ENCODE results near the gene SLC41A2. TPM values are rescaled to one million over a fixed set of nuclear protein-coding genes. Genes with fewer than 3 reads are reported as not detected.

SLC41A2 gene
- polyA plus RNA-seq, 1 experiment: 1.2 TPM

- ChIA-PET POLR2A (no interaction called here), CTCF (no interaction called here)
- no peak overlapping the region for H3K4me3 ChIP-seq (ENCODE audit: low read depth, low read length)
- H3K36me3 ChIP-seq (ENCODE audit: control insufficient read depth, insufficient read depth, low read length): no peaks in the 10 kb centered on the region
- TF ChIP-seq CTCF (IDR thresholded peaks at IDR 0.05; ENCODE audit: insufficient read depth, low read depth, low read length): no peak
- H3K27me3 ChIP-seq (ENCODE audit: control insufficient read depth, insufficient read depth, low read length): peaks cover 4% of the 10 kb centered on the region; the same call in 1 of the 2 replicates
- no peak for DNase-seq (ENCODE audit: low read depth)
These were observed 2.4 kb upstream of the SLC41A2 start for GRCh38 chr12:104960464-104960863.

DNA sequence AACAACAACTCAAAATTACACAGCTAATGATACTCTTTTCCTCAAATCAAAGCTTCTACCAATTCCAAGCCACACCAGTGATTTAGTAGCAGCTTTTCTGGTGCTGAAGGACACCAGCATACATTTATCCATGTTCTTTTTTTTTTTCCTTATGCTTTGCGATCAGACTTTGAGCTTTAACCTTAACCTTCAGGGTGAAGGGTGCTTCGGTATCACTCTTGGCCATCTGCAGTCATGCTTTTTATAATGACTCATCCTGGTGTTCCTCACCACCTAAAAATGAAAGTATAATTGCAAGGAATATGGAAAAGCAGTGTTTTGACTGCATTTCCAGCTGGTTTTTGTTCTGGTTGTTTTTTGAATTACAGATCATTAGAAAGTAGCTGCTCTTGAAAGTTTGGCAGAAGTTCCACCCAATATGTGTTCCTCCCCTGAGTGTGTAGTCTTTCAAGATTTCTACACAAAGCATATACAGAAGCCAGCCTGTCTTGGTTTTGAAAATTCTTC is 1.3 kb upstream of the SLC41A2 start:
- peak; percentile 17 for DNase-seq (ENCODE audit: low read depth)
- ChIA-PET POLR2A (interaction anchor here (0.7 kb wide), 1 partner anchor 209 kb away, joined by 4 read pairs; no protein-coding TSS in a partner anchor), CTCF (interaction anchor here (0.6 to 3.7 kb wide), 6 partner anchors 8 to 86 kb away, joined by 3 to 18 read pairs (median 4); no protein-coding TSS in a partner anchor)
- H3K36me3 ChIP-seq (ENCODE audit: control insufficient read depth, insufficient read depth, low read length): no peaks in the 10 kb centered on the region
- peaks cover 2% of the 10 kb centered on the region for H3K27me3 ChIP-seq (ENCODE audit: control insufficient read depth, insufficient read depth, low read length)
- H3K4me3 ChIP-seq (ENCODE audit: low read depth, low read length): no peak overlapping the region
- TF ChIP-seq CTCF (IDR thresholded peaks at IDR 0.05; ENCODE audit: insufficient read depth, low read depth, low read length): no peak

- no peak for TF ChIP-seq CTCF (IDR thresholded peaks at IDR 0.05; ENCODE audit: insufficient read depth, low read depth, low read length)
- Histone ChIP-seq H3K36me3 (ENCODE audit: control insufficient read depth, insufficient read depth, low read length) (no peaks in the 10 kb centered on the region), H3K27me3 (ENCODE audit: control insufficient read depth, insufficient read depth, low read length) (peaks cover 1% of the 10 kb centered on the region), H3K4me3 (ENCODE audit: low read depth, low read length) (peak overlapping the region; percentile 88)
- ChIA-PET CTCF (interaction anchor here (1.0 to 3.7 kb wide), 5 partner anchors 9 to 33 kb away, joined by 3 to 18 read pairs (median 4); no protein-coding TSS in a partner anchor), POLR2A (interaction anchor here (0.7 kb wide), 1 partner anchor 209 kb away, joined by 4 read pairs; no protein-coding TSS in a partner anchor)
- DNase-seq (ENCODE audit: low read depth): no peak
These were observed 780 bp upstream of the SLC41A2 start for GRCh38 chr12:104958805-104959334.

GRCh38 chr12:104957719-104958000 is 430 bp downstream of the SLC41A2 start:
- ChIA-PET CTCF (interaction anchor here (1.7 to 3.7 kb wide), 2 partner anchors 10 to 19 kb away, joined by 5 to 18 read pairs; no protein-coding TSS in a partner anchor), POLR2A (no interaction called here)
- no peak for TF ChIP-seq CTCF (IDR thresholded peaks at IDR 0.05; ENCODE audit: insufficient read depth, low read depth, low read length)
- no peaks in the 10 kb centered on the region for H3K36me3 ChIP-seq (ENCODE audit: control insufficient read depth, insufficient read depth, low read length)
- H3K27me3 ChIP-seq (ENCODE audit: control insufficient read depth, insufficient read depth, low read length): peaks cover 6% of the 10 kb centered on the region
- no peak for DNase-seq (ENCODE audit: low read depth)
- peak overlapping the region; percentile 88 for H3K4me3 ChIP-seq (ENCODE audit: low read depth, low read length)

DNA sequence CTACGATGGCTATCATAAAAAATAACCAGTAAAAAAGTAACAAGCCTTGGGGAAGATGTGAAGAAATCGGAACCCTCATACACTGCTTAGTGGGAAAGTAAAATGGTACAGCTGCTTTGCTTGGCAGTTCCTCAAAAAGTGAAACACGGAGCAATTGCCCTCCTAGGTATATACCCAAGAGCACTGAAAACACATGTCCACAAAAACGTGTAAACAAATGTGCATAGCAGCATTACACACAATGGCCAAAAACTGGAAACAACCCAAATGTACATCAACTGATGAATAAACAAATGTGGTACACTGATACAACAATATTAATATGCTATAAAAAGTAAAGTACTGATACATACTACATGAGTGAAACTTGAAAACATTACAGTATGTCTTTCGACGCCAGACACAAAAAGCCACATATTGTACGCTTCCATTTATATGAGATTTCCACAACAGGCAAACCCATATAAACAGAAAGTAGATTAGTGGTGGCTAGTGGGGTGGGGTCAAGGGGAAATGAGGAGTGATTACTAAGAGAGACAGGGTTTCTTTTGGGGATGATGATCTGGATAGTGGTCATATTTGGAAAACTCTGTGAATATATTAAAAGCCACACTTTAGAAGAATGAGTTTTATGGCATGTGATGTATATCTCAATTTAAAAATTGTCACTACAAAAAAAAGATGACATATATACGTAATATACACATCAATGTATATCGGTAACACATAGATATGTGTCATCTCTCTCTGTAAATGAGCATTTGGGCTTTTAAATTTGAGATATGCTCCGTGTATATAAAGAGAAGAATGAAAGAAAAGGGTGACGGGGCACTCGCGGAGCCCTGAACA is 996 bp downstream of the SLC41A2 start:
- H3K36me3 ChIP-seq (ENCODE audit: control insufficient read depth, insufficient read depth, low read length): no peaks in the 10 kb centered on the region
- no peak for DNase-seq (ENCODE audit: low read depth)
- ChIA-PET POLR2A (no interaction called here), CTCF (interaction anchor here (3.7 kb wide), 1 partner anchor 11 kb away, joined by 18 read pairs; no protein-coding TSS in a partner anchor)
- H3K4me3 ChIP-seq (ENCODE audit: low read depth, low read length): peak overlapping the region; percentile 88
- no peak for TF ChIP-seq CTCF (IDR thresholded peaks at IDR 0.05; ENCODE audit: insufficient read depth, low read depth, low read length)
- peaks cover 6% of the 10 kb centered on the region for H3K27me3 ChIP-seq (ENCODE audit: control insufficient read depth, insufficient read depth, low read length)

Data from BJ (cell line).